ENCODE data around the gene OPCML. TPM values are rescaled to one million over a fixed set of nuclear protein-coding genes. Genes with fewer than 3 reads are reported as not detected.

OPCML gene
- total RNA-seq, 1 donor from 2014 or later: 0.12 TPM

DNA sequence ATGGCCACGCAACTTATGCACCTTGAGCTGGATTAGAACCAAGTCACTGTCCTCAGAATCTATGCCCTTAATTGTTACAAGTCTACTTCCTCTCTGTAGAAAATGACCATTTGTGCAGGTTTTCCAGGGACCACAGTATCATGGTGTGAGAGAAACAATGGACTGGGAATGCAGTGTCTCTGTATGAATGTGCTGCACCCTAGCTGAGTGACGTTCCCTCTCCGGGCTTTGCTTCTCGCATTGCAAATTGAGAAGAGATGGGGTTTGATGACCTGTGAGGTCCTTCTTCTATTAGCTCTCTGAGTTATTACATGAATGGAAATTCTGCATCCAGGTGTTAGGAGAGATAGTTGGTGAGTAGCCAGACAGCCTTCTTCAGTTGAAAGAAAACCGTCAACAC lies 1109.6 kb downstream of the OPCML start:
- no peak for ATAC-seq
- TF ChIP-seq, protein P1, sequence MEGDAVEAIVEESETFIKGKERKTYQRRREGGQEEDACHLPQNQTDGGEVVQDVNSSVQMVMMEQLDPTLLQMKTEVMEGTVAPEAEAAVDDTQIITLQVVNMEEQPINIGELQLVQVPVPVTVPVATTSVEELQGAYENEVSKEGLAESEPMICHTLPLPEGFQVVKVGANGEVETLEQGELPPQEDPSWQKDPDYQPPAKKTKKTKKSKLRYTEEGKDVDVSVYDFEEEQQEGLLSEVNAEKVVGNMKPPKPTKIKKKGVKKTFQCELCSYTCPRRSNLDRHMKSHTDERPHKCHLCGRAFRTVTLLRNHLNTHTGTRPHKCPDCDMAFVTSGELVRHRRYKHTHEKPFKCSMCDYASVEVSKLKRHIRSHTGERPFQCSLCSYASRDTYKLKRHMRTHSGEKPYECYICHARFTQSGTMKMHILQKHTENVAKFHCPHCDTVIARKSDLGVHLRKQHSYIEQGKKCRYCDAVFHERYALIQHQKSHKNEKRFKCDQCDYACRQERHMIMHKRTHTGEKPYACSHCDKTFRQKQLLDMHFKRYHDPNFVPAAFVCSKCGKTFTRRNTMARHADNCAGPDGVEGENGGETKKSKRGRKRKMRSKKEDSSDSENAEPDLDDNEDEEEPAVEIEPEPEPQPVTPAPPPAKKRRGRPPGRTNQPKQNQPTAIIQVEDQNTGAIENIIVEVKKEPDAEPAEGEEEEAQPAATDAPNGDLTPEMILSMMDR (IDR thresholded peaks at IDR 0.05): no peak

GRCh38 chr11:132421555-132421954 lies 1110.7 kb downstream of the OPCML start:
- intact Hi-C loops (cut with DNase I): no loop called here
- no peaks in the 10 kb centered on the region for H3K27me3 ChIP-seq (ENCODE audit: low read depth)
- no peaks in the 10 kb centered on the region for H3K9me3 ChIP-seq
- ATAC-seq: no peak
- no peak for DNase-seq
- no peaks in the 10 kb centered on the region for H3K36me3 ChIP-seq
- no peak overlapping the region for H3K27ac ChIP-seq
- no peak overlapping the region for H3K4me3 ChIP-seq
- no peaks in the 10 kb centered on the region for H3K4me1 ChIP-seq
- TF ChIP-seq, protein P1 (IDR thresholded peaks at IDR 0.05): no peak

More for the DNA sequence above, 1109.6 kb downstream of the OPCML start:
- no peak for DNase-seq
- intact Hi-C loops (cut with DNase I): no loop called here
- Histone ChIP-seq H3K27ac (no peak overlapping the region), H3K9me3 (no peaks in the 10 kb centered on the region), H3K4me3 (no peak overlapping the region), H3K4me1 (no peaks in the 10 kb centered on the region), H3K36me3 (no peaks in the 10 kb centered on the region), H3K27me3 (ENCODE audit: low read depth) (no peaks in the 10 kb centered on the region)

DNA sequence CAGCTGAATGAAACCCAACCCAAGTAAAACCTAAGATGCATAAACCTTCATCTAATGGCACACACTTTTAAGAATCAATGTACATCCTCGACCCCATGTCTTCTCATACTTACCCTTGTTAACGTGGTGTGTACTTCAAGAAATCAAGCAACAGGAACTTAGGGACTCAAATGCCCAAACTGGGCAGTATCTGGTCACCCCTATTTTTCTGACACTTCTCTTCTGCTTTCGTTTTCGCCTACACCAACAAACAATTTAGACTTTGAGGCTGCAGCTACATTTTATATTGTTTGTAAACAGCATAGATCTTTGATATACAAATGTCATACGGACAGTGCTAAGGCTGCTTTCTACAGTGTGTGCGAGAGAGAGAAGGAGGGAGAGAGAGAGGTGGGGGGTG lies 1117.8 kb downstream of the OPCML start:
- Histone ChIP-seq H3K4me1 (no peaks in the 10 kb centered on the region), H3K27me3 (ENCODE audit: low read depth) (no peaks in the 10 kb centered on the region), H3K9me3 (no peaks in the 10 kb centered on the region), H3K4me3 (no peak overlapping the region), H3K27ac (no peak overlapping the region), H3K36me3 (no peaks in the 10 kb centered on the region)
- ATAC-seq: no peak
- TF ChIP-seq, protein P1 (IDR thresholded peaks at IDR 0.05): no peak
- no peak for DNase-seq
- intact Hi-C loops (cut with DNase I): no loop called here

GRCh38 chr11:132410383-132410782 lies 1121.9 kb downstream of the OPCML start:
- Histone ChIP-seq H3K36me3 (no peaks in the 10 kb centered on the region), H3K4me1 (no peaks in the 10 kb centered on the region), H3K27me3 (ENCODE audit: low read depth) (no peaks in the 10 kb centered on the region), H3K4me3 (no peak overlapping the region), H3K27ac (no peak overlapping the region), H3K9me3 (no peaks in the 10 kb centered on the region)
- TF ChIP-seq, protein P1 (IDR thresholded peaks at IDR 0.05): no peak
- no peak for DNase-seq
- no peak for ATAC-seq
- intact Hi-C loops (cut with DNase I): no loop called here

- Histone ChIP-seq H3K9me3 (no peaks in the 10 kb centered on the region), H3K4me3 (no peak overlapping the region), H3K4me1 (no peaks in the 10 kb centered on the region), H3K27ac (no peak overlapping the region), H3K36me3 (no peaks in the 10 kb centered on the region), H3K27me3 (ENCODE audit: low read depth) (no peaks in the 10 kb centered on the region)
- DNase-seq (no peak), ATAC-seq (no peak)
- TF ChIP-seq, protein P1 (IDR thresholded peaks at IDR 0.05): no peak
- intact Hi-C loops (cut with DNase I): no loop called here
Observed at GRCh38 chr11:132409573-132410355, 1122.5 kb downstream of the OPCML start.

Data from lower lobe of right lung (tissue), 2 donors.